Activated T-cell treated with anti-CD3 and anti-CD28 coated beads, Interleukin-2, amount 50 U/mL, for 4 hours (primary cell): ENCODE measurements around the gene ELSPBP1. TPM values are rescaled to one million over a fixed set of nuclear protein-coding genes. Genes with fewer than 3 reads are reported as not detected.
"Not testable (repeated sequence)": the region's sequence is repeated elsewhere in the genome, so short reads cannot be mapped to it uniquely, and the experiment has no call there.

Experiments
- ATAC-seq, 2 donors: fragments of 200-7000 bp; cut with Tn5 transposase; one replicate each; pipeline ENCODE4 v1.10.0; 2021
- DNase-seq: peaks from one replicate; pipeline ENCODE4 v3.0.0-alpha.2; 2020
- H3K27me3 Mint-ChIP-seq: one replicate; pipeline ENCODE4 v1.8.0; 2021; ENCODE audit warnings: low read depth, mixed read lengths
- H3K36me3 Mint-ChIP-seq: one replicate; pipeline ENCODE4 v1.8.0; 2022; ENCODE audit warnings: mixed read lengths; ENCODE audit not compliant: insufficient read depth
- H3K4me1 Mint-ChIP-seq: one replicate; pipeline ENCODE4 v1.8.0; 2021; ENCODE audit warnings: low read depth, mixed read lengths
- H3K4me3 Mint-ChIP-seq: one replicate; pipeline ENCODE4 v1.8.0; 2021; ENCODE audit warnings: mild to moderate bottlenecking, moderate library complexity, mixed read lengths
- H3K9me3 Mint-ChIP-seq: one replicate; pipeline ENCODE4 v1.8.0; 2021; ENCODE audit warnings: mixed read lengths
- total RNA-seq, 3 donors: library from RNA; stranded (reverse); gene quantifications; one replicate each; pipeline ENCODE4 v1.2.1, GENCODE V29; 2021

Gene ELSPBP1
- total RNA-seq, 3 donors from 2014 or later = not detected

DNA sequence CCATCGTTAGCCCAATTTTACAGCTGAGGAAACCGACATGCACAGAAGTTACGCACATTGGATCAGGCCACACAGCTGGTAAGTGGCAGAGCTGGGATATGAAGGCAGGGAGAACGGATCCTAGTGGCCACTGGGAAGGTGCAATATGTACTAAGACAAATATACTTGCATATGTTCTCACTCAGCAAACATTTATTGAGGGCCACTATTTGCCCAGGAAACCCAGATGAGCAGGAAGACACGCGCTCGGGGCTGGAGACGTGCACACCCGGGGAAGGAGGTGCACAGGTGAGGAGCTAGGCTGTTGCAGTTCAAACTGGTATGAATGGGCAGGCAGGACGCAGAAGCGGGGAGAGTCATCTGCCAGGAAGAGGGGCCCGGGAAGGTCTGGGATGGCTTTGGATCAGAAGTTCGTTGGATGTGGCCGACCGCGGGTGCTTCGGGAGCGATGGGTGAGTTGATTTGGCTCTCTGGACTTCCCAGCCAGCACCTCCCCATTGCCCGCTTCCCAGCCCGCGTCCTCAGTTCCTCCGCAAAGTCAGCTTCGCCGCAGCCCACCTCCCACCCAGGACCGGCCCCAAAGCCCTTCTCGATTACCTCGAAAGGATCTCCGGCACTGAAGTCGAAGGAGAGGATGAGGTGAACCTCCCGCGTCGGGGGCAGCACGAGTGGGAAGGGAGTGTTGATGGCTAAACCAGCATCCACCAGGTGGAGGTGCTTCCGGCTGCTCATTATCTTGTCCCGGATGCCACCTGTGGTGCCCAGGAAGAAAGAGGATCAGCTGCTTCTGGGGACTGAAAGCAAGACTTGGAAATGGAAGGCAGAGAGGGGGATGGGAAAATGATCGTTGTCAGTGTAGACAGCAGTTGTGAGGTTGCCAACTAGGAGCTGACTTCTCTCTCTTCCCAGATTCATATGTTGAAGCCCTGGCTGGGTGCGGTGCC, 67.2 kb downstream of the ELSPBP1 start:
- no peak for DNase-seq
- no peak overlapping the region for H3K4me3 Mint-ChIP-seq
- H3K9me3 Mint-ChIP-seq = no peaks in the 10 kb centered on the region
- H3K4me1 Mint-ChIP-seq = peaks cover 2% of the 10 kb centered on the region
- ATAC-seq = no peak
- peaks cover 28% of the 10 kb centered on the region for H3K27me3 Mint-ChIP-seq
- H3K36me3 Mint-ChIP-seq = no peaks in the 10 kb centered on the region

DNA sequence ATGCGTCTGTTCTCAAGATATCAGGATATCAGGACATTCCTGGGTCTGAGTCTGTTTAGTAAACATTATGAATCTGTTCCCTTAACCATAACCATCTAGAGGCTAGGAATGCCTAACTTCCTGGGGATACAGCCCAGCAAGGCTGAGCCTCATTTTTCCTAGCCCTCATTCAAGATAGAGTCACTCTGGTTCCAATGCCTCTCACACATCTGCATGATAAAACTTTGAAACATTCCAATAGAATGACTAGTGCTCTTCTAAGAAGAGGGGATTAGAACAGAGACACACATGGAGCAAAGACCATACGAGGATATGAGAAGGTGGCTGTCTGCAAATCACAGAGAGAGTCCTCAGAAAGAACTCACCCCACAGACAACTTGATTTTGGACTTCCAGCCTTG, 70.1 kb downstream of the ELSPBP1 start:
- ATAC-seq (no peak), DNase-seq (no peak)
- peaks cover 25% of the 10 kb centered on the region for H3K27me3 Mint-ChIP-seq
- no peaks in the 10 kb centered on the region for H3K36me3 Mint-ChIP-seq
- peaks cover 2% of the 10 kb centered on the region for H3K4me1 Mint-ChIP-seq
- H3K4me3 Mint-ChIP-seq = no peak overlapping the region
- no peaks in the 10 kb centered on the region for H3K9me3 Mint-ChIP-seq

DNA sequence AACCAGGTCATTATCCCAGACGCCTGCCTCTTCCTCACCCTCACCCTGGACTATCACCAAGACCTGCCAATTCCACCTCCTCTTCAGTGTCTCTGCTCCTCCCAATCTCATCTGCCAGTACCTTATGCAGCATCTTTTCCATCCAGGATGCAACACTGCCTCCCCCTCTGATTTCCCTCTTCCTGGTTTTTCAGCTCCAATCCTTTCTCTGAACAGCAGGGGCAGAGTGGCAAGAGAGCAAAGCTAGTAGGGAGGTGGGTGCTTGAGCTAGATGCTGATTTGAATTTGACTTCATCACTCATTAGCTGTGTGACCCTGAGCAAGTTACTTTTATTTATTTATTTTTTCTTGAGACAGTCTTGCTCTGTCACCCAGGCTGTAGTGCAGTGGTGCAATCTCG, 75.0 kb downstream of the ELSPBP1 start:
- Mint-ChIP-seq H3K9me3 (no peaks in the 10 kb centered on the region), H3K4me3 (no peak overlapping the region), H3K36me3 (no peaks in the 10 kb centered on the region), H3K27me3 (no peaks in the 10 kb centered on the region), H3K4me1 (no peaks in the 10 kb centered on the region)
- DNase-seq (no peak), ATAC-seq (no peak)

GRCh38 chr19:48070177-48070769, 75.8 kb downstream of the ELSPBP1 start:
- not testable (repeated sequence) for H3K4me3 Mint-ChIP-seq, H3K27me3 Mint-ChIP-seq, DNase-seq, H3K9me3 Mint-ChIP-seq, H3K36me3 Mint-ChIP-seq, H3K4me1 Mint-ChIP-seq, ATAC-seq

Other genes starting within 250 kb of the ELSPBP1 start
- 100 to 1,000 TPM; 260 to 295 (median 277) TPM for gene NOP53, start 249.1 kb upstream of the ELSPBP1 start, total RNA-seq
- 10 to 100 TPM; 57.7 to 68.0 (median 62.5) TPM for gene SELENOW, start 215.9 kb upstream of the ELSPBP1 start, total RNA-seq
- gene TPRX1, start 190.1 kb upstream of the ELSPBP1 start, total RNA-seq = not detected
- gene CRX, start 172.7 kb upstream of the ELSPBP1 start, total RNA-seq = not detected
- not detected for gene TPRX2, start 135.4 kb upstream of the ELSPBP1 start, total RNA-seq
- under 1 TPM; 0.10 to 0.16 (median 0.11) TPM for gene SULT2A1, start 108.3 kb upstream of the ELSPBP1 start, total RNA-seq
- gene BSPH1, start 2.5 kb upstream of the ELSPBP1 start, total RNA-seq = not detected
- not detected for gene CABP5, start 49.4 kb downstream of the ELSPBP1 start, total RNA-seq
- gene PLA2G4C, start 116.2 kb downstream of the ELSPBP1 start, total RNA-seq = 10 to 100 TPM in 1 of 3 donors, 1 to 10 TPM in 2; 4.1 to 11.6 (median 4.2) TPM
- gene LIG1, start 175.7 kb downstream of the ELSPBP1 start, total RNA-seq = 100 to 1,000 TPM in 2 of 3 donors, 10 to 100 TPM in 1; 77.5 to 103 (median 102) TPM
- gene ZSWIM9, start 176.0 kb downstream of the ELSPBP1 start, total RNA-seq = 1 to 10 TPM; 6.0 to 6.7 (median 6.5) TPM